NCI-H82 (cell line): ENCODE results near the gene HOXA6.

Source experiments
- DNase-seq: peaks from one replicate; lab custom pipeline; 2025; lab: John Stamatoyannopoulos, UW

HOXA6 gene

DNA sequence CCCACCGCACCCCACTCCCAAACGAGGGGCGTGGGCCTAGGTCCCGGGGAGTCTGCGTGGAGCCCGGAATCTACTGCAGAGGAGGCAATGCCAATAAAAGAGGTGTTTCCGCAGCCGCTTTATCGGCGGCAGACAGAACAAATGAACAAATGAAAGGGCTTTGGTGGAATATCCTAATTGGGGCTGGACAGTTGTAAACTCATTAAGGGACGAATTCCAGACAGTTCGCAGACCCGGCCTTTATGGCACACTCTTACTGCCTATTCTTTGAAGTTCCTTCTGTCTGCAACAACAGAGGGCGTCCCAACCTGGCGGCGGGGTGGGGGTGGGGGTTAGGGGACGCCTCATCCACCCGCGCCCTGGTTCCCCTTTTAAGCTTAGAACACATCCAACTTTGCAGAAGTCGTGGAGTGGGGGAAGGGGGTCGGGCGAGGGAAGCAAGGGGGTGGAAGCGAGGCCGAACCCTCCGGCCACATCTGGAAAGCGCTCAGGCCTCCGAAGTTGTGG lies 13.7 kb upstream of the HOXA6 start:
- DNase-seq, result no peak

DNA sequence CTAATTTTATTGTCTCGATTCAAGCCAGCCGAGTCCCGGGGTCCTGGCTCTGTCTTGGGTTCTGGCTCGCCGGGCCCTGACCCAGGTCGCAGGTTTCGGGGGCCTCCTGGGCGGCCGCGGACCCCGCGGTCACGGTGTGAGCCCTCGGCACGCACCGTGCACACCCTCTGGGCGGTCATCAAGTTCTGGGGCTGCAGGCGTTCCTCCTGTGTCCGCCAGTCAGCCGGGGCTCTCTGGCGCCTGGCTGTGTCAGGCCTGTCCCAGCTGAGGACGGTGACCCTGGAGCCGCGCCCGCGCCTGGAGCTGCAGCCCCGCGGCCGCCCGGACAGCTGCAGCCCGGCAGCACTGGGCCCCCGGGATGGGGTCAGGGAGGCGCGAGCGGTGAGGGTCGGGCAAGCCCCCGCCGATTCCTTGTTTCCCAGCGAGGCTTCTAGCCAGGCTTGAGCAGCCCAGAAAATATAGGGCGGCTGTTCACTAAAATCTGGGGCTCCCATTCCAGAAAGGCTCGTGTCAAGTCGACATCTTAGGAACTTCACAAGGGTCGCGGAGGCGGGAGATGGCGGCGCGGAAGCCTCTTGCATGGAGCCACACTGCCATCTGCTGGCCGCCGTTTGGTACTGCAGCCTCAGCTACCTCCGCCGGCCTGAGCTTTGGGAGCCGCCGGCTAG lies 13.1 kb upstream of the HOXA6 start:
- peak; percentile 86 for DNase-seq

DNA sequence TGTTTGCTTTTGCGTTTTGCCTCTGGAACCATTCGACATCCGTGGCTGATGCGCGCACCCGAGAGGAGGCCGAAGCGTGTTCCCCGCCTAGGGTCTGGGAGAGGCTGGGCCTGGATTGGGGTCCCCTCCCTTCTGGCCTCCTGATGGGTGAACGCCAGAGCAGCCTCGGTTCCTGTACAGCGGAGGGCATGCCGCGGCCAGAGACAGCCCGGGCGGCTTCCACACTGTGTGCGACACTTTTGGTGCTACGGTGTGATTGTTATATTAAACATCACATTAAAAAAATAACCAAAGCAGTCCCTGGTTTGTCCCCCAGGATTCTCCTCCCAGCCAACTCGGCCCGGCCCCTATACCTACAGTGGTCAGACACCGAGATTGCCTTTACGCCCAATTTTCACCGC lies 12.6 kb upstream of the HOXA6 start:
- no peak for DNase-seq

DNA sequence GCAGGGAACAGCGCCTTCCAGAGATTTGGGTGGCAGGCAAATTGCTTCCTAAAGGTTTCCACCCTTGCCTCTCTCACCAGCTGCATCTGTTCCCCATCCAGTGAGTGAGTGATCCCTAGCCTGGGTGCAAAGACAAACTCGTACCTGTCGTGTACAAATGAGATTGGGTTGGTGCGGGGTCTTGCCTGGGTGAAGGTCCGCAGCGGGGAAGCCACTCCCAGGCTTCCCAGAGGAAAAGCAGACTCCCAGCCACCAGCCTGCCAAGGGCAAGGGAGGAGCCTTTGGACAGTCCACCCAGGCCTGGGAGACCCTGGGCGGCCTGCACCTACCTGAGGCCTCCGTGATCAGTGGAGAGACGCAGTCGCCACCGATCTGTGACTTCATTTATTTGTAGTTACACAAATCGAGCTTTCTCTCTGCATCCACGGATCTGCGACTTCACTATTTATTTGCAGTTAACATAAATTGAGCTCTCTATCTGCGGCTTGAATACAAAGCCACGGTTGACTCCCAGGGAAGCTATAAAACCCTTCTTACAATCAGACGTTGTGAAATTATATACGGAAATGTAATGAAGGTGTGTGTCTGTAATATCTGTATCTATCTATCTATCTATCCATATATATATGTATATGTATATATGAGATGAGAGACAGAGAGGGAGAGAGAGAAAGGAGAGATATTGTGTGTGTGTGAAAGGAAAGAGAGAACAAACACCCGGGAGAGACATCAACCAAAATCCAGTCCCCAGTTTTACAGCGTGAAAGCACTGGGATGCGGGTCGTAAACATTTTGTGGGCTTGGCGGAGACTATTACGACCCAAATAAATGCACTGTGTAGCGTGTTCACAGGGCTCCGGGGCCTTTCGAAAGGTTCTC lies 11.9 kb upstream of the HOXA6 start:
- no peak for DNase-seq

DNA sequence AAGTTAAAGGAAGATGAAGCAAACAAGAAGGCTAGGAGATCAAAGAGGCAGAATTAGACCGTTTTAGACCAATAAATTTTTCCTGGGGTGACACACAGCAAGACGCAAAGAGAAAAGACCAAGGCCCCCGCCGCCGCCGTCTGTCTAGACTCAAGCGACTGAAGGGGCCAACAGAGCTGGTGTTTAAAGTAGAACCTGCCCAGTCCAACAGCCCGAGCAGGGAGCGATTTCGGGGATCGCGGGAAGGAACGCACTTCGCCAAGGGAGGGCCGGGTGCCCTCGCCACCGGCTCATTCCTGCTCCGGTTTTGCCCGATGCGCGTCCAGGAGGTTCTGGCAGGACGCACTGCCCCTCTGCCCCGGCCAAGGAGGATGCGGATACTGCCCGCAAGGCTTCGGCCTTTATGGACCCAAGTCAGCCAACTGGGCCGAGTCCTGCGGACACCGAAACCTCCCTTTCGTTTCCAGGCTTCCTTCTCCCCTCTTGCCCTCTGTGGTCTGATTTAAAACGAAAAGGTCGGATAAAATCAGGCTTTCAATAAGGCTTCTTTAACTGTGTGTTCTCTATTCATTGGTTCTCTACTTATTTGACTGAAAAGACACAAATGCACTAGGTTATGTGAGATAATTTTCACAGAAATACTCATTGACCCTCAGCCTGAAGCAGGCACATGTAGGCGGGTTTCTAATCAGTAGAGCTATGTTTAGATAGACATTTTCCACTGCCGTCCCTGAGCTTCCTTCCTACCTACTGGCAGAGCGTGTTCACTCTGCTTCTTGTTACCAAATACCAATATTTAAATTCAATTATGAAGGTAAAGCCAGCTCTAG lies 11.1 kb upstream of the HOXA6 start:
- no peak for DNase-seq

DNA sequence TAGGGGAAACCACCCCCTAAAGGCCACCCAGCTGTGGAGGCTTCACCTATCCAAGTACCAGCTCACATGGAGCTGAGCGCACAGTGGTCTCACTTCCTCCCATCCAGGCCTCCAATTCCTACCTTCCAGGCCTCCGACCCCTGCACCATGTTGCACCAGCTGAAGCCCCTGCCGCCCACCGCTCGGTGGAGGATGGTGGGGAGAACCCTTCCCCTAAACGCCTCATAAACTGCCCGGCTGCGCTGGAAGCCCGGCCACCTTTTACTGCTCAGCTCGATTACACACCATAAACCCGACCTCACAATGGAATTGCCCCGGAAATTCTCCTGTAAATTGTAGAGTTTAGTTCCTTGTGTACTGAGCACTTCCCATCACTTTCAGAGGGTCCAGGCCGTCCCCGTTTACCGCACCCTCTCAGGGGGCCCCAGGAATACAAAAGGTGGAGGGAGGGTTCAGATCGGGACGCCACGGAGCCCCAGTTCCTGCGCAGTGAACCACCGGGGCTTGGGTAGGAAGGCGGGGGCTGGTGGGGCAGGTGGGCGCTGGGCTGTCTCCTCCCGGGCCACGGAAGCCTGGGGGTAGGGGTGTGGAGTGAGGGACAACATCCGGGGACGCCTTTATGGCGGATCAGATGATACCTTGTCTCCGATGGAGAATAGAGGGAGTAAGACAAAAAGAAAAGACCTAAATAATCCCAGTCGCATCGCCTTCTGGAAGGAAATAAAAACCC lies 10.3 kb upstream of the HOXA6 start:
- DNase-seq, result no peak

DNA sequence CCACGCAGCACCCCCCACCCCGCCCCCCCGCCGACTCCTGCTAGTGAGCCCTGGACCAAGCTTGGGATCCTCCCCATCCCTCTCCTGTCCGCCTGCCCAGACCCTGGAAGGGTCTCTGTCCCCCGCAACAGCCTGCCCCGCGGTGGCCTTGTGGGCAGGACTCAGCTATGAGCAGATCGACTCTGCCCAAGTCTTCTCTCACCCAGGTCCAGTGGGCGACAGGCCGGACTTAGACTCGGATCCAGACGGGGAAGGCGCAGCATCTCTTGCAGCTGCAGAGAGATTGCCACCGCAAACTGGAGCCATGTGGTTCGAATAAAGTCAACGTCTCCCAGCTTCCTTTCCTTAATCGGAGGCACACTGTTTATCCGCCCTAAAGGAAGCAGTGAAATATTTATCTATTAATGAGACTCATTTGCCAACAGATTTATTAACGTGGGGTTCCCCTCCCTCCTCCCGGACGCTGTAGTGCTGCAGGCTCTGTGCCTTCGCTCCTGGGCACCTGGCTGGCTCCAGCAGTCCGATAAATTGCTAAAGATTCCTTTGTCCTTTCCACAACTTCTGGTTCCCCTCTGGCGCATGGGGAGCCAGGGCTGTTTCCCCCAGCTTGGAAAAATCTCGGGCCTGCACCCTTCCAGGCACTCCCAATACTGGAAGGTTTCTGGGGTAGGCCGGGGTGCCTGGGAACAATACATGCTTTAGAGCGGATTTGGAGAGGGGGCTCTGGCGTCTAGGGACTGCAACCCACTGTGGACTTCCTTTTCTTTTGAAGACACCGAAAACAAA lies 9.5 kb upstream of the HOXA6 start:
- DNase-seq, result no peak

DNA sequence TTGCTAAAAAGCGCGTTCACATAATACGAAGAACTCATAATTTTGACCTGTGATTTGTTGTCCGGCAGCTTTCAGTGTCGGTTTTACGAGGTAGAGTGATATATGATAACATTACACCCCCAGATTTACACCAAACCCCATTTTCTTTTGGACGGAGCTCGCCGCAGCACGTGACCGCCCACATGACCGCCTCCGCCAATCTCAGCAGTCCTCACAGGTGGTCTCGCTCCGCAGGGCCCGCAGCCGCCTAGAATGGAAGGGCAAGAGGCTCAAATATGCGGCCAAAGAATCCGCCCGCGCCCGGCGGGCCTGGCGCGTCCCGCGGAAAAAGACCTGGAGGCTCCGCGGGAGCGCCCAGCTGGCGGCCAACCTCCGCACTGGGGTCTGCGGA lies 8.9 kb upstream of the HOXA6 start, which contains the start of gene HOXA7:
Gene HOXA7, minus strand, starts transcription at position 168 of the 391 bp plus-strand sequence. Its CDS starts 130 bp downstream, at position 38.
- peak; percentile 79 for DNase-seq

DNA sequence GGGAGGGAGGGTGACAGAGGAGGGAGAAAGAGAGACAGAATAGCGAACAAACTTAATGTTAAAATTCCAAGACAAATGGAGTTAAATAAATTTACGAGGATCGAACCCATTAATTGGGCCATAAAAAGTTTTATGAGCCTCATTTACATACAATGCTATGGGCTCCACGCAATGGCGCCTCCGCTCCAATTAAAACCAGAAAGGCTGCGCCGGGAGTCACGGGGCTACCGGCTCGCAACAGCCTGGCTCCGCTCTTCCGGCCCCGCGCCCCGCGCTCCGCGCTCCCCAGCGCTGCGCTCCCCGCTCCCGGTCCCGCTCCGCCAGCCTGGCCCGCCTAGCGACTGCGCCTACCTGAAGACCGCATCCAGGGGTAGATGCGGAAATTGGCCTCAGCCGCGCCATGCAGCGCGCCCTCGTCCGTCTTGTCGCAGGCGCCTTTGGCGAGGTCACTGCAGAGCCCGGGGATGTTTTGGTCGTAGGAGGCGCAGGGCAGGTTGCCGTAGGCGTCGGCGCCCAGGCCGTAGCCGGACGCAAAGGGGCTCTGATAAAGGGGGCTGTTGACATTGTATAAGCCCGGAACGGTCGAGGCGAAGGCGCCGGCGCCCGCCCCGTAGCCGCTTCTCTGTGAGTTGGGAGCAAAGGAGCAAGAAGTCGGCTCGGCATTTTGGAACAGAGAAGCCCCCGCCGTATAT lies 8.4 kb upstream of the HOXA6 start:
- peak; percentile 65 for DNase-seq

DNA sequence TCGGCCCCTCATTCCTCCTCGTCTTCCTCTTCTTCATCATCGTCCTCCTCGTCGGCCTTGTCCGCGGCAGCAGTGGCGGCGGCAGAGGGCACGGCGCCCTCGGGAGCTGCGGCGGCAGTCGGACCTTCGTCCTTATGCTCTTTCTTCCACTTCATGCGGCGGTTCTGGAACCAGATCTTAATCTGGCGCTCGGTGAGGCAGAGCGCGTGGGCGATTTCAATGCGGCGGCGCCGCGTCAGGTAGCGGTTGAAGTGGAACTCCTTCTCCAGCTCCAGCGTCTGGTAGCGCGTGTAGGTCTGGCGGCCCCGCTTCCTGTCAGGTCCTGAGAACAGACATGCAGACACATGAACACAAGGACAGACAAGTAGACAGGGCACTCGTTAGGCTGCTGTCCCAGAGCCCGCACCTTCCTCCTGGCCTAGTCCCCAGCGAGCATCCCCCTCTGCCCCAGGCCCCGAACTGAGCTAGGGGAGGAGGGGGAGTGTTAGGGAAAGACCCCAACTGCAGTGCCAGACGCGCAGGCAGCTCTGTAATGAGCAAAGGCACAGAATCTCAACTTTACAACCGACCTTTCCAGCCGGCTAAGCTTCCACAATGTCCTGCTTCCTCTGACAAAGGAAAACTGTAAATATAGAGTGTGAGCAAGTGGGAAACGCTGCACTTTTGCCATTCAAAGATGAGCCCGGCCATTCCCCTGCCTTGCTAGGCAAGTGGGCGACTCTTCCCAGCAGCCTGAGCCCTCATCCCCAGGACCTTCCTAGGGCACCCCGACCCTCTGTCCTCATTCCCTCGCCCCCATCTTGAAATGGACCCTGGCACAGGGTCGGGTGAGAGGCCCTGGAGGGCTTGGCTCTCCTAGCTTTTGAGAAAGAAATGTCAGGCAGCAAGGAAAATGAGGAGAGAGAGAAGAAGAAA lies 7.6 kb upstream of the HOXA6 start:
- DNase-seq, result no peak

DNA sequence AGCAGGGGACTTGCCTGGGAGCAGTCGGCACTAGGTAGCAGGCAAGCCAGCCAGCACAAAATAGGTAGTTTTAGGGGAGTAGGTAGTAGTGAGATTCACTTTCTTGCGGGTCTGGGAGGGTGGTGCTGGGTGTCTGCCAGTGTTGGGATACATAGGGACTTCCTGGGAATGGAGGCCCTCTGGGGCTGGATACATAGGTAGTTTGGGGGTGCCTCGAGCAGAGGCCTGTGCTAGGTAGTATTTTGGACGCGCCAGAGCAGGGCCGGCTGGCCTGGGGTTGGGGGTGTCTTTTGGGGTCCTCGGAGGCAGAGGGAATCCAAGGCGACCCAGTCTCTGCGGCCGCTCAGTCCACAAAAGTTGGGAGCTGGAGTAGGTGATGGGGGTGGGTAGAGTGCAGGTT lies 6.8 kb upstream of the HOXA6 start:
- no peak for DNase-seq

DNA sequence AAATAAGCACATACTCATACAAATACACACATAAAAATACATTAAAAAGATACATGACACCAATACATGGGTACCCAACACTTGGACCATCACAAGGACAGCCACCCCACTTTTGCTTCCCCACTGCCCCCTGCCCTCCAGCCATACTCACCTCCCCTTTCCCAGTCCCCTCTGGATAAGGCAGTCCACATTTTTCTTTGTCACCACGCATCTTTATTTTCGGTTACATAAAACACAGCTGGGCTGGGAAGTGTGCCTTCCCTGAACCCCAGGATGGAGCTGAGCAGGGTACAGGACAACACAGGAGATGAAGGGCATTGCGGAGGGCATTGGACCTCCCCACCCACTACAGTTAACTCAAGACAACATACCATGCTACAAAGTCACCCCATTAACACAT lies 6.0 kb upstream of the HOXA6 start:
- DNase-seq, result no peak

DNA sequence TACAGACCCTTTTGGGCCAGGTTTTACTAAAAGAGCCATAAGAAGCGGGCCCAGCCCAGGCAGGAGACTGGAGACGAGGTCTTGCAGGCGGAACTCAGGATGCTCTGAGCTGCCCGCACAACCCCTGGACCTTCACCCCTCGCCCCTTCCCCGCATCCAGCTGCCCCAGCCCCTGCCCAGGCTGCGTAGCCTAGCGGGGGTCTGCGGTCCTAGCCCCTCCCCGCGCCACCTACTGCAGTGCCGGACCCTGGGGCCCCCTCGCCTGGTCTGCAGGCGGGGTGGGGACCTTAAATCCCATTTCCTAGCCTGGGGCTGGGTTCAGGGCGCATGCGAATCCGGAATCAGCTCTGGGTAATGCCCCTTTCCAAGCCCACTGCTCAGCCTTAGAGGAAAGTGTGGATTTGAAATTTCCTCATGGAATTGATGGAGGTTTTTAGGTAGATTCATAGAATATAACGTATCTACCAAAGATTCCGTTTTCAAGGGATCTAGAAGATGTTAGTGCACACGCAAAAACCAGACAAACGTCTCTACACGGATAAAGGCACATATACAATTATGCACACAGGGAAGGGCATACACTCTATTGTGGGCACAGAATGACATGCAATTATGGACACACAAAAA lies 5.4 kb upstream of the HOXA6 start:
- DNase-seq, result no peak

DNA sequence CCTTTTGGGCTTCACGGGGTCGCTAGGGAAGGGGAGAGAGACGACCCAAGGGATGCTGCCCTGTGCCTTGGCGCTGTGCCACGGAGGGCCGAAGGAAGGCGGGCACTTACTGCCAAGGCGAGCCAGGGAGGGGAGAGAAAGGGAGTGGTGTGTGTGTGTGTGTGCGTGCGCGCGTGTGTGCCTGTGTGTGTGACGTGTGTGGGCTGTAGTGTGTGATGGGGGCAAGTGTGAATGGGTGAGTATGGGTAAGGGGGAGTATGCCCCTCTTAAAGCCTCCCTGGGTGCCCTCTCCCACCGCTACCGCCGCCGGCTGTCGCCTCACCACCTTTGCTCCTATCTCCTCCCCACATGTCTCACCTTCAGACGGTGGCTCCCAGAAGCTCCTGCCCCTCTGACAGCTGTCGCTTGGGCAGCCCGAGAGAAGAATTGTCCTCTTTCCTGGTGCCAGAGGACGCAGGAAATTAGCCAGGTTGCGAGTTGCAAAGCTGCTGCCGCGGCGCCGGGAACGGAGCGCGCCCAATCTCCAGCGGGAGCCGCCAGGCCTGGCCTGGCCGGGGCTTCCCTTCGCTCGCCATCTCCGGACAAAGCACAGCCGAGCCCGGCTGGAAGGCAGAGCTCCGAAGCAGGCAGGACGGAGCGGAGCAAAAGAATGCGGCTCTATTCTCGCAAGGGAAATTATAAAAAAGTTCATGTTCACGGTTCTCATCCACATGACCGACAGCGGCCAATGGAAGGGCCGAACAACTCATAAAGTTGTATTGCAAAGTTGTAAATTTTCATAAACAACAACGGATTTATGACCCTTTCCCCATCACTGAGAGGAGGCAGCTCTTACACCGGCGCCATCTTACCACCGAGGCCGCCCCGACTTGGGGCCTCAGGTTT lies 4.6 kb upstream of the HOXA6 start, which contains the start of gene HOXA3:
Gene HOXA3, minus strand, starts transcription at position 653 of the 885 bp plus-strand sequence. CDS start 41,943 bp downstream, outside the sequence.
- peak; percentile 40 for DNase-seq

DNA sequence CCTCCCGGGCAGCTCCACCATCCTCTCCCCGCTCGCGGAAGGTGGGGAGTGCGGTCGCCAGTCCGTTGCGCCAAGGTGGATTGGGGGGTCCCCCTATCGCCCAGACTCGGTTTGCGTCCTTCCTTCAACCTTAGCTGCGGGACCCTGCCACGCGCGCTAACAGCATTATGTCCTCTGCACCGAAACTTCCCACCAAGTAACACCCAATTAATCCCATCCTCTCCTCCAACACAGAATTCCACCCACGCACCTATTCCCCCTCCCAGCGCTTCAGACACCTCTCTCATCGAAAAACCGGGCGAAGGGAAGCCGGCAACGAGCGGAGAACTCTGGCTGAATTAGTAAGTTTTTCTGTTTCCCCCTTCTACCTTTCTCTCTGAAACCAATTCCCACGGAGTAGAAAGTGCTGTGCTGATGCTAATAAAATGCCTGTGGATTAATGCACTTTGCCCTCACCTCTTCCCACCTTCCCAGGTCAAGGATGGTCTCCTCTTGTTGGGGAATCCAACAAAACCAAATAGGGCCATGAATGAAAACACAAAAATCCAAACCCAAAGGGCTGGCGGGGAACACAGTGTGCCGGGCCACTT lies 3.9 kb upstream of the HOXA6 start:
- DNase-seq, result no peak

DNA sequence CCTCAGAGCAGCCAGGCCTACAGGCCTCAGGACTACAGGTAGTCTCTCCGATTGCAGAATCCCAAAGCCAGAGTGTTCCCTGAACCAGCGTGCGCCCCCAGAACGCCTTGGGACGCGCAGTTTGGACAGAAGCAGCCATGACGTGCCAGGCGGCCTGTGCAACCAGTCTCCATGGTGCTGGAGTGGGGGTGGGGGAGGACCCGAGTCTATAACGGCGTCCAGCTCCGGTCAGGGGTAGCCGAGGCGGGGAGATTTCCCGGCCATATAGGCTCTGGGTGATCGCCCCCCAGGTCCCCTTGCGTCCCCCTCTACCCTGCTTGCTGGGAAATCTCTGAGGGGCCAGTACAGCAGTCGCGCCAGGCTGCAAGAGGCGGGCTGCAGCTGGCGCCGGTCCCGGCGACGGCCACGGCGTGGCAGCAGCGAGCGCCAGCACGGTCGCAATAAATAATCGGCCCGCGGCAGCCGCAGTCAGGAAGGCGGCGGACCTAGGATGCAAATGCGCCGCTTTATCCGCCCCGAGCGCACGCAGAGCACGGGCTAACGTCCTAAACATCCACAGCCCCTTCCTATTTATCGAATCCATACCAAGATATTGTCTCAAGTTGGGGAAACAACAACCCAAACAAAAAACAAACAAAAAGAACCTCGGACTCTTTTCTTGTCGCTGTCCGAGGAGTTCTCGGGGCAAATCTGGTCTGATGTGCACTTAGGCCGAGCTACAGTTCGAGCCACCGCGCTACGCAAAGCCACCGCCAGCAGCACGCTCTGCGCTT lies 3.2 kb upstream of the HOXA6 start:
- DNase-seq, result peak; percentile 87
